Smooth muscle cell (in vitro differentiated cells): ENCODE measurements around the gene GALNT9. TPM values are rescaled to one million over a fixed set of nuclear protein-coding genes. Genes with fewer than 3 reads are reported as not detected.

Source experiments
- DNase-seq: peaks from one replicate; lab custom pipeline; 2025; ENCODE audit not compliant: unreplicated experiment; lab: John Stamatoyannopoulos, UW
- H2AFZ ChIP-seq: fragments of 200-600 bp; sonication (generic); 2 replicates; pipeline ENCODE4 v1.6.0; 2016; ENCODE audit warnings: antibody characterized with exemption, low read depth, mild to moderate bottlenecking
- H3F3A ChIP-seq: fragments of 200-600 bp; sonication (generic); 2 replicates; pipeline ENCODE4 v1.6.0; 2017; ENCODE audit warnings: antibody characterized with exemption, low read depth
- H3K27ac ChIP-seq: fragments of 200-600 bp; sonication (generic); 2 replicates; pipeline ENCODE4 v1.5.1; 2016; ENCODE audit warnings: low read depth, mild to moderate bottlenecking
- H3K27me3 ChIP-seq: fragments of 200-600 bp; sonication (generic); 2 replicates; pipeline ENCODE4 v1.6.1; 2016; ENCODE audit warnings: low read depth, mild to moderate bottlenecking
- H3K36me3 ChIP-seq: fragments of 200-600 bp; sonication (generic); 2 replicates; pipeline ENCODE4 v1.5.1; 2016; ENCODE audit warnings: low read depth
- H3K4me1 ChIP-seq: fragments of 200-600 bp; sonication (generic); 2 replicates; pipeline ENCODE4 v1.5.1; 2016; ENCODE audit warnings: low read depth
- H3K4me2 ChIP-seq: fragments of 200-600 bp; sonication (generic); 2 replicates; pipeline ENCODE4 v1.6.0; 2016; ENCODE audit warnings: mild to moderate bottlenecking
- H3K4me3 ChIP-seq: fragments of 200-600 bp; sonication (generic); 2 replicates; pipeline ENCODE4 v1.5.1; 2016; ENCODE audit warnings: mild to moderate bottlenecking
- H3K79me2 ChIP-seq: fragments of 200-600 bp; sonication (generic); 2 replicates; pipeline ENCODE4 v1.6.0; 2016; ENCODE audit warnings: low read depth, mild to moderate bottlenecking
- H3K9ac ChIP-seq: fragments of 200-600 bp; sonication (generic); 2 replicates; pipeline ENCODE4 v1.6.0; 2016; ENCODE audit warnings: low read depth
- H3K9me3 ChIP-seq: fragments of 200-600 bp; sonication (generic); replicated peaks from 2 replicates; pipeline ENCODE4 v1.5.1; 2016; ENCODE audit warnings: low read depth
- H4K20me1 ChIP-seq: fragments of 200-600 bp; sonication (generic); 2 replicates; pipeline ENCODE4 v1.6.0; 2016; ENCODE audit warnings: low read depth
- WGBS: methylation state at CpG from one replicate; pipeline ENCODE4 v1.1.7; 2016; ENCODE audit warnings: low lambda C conversion rate; 5-methylcytosine and 5-hydroxymethylcytosine counted together
- polyA plus RNA-seq: library from polyadenylated mRNA; unstranded; fragments of >200 nt; fragmentation: Nextera tagmentation; extraction: Ambion mirVana; gene quantifications from 2 replicates; pipeline ENCODE4 v1.2.1, GENCODE V29; 2016
- total RNA-seq: library from RNA; depleted of rRNA; stranded (reverse); fragments of >200 nt; gene quantifications from 2 replicates; pipeline ENCODE4 v1.2.3, GENCODE V29; 2014
- TF ChIP-seq, protein P1 (sequence below): fragments of 200-600 bp; sonication (generic); IDR thresholded peaks from 2 replicates; pipeline ENCODE4 v1.5.1; 2017; ENCODE audit warnings: borderline replicate concordance, mild to moderate bottlenecking, antibody characterized with exemption; ENCODE audit not compliant: insufficient read depth, poor library complexity, severe bottlenecking

The GALNT9 gene
- total and polyA plus RNA-seq, 2 experiments from 2014 or later: 1.1 TPM; not detected in 1

DNA sequence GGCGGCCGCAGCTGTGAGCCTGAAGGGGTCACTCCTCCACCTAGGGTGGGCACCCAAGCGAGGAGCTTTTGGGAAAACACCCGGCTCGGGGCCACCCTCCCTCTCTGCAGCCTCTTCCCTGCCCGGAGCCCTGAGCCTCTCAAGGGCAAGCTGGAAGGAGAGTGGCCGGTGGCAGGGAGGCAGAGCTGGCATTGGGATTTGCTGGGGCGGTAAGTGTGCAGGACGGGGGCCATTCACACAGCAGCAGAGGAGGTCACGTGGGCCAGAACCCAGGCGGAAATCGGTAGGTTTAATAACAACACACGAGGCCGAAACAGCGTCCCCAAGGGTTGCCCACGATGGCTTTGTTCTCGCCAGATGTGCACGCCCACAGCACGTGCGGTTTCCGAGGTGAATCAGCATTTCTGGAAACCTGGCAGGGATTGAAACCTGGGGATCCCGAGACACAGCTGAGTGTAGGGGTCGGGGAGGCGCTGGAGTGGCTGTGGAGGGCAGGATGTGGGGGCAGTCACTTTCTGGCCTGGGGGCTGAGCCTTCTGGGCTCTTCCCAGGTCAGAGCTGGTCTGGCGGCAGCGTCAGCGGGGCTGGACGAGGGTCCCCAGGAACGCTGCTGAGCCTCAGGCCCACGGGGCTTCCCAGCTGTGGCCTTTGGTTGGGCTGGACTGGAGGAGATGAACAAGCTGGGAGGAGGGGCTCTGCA is 161.6 kb downstream of the GALNT9 start:
- Histone ChIP-seq H2AFZ (no peak overlapping the region), H3K79me2 (no peaks in the 10 kb centered on the region), H3K9me3 (no peaks in the 10 kb centered on the region), H3K9ac (no peak overlapping the region), H3K4me3 (no peak overlapping the region), H3K36me3 (no peaks in the 10 kb centered on the region), H3K4me1 (no peaks in the 10 kb centered on the region), H3K4me2 (no peak overlapping the region), H3F3A (no peaks in the 10 kb centered on the region), H3K27me3 (peaks cover 12% of the 10 kb centered on the region), H4K20me1 (no peaks in the 10 kb centered on the region), H3K27ac (no peak overlapping the region)
- TF ChIP-seq, protein P1, sequence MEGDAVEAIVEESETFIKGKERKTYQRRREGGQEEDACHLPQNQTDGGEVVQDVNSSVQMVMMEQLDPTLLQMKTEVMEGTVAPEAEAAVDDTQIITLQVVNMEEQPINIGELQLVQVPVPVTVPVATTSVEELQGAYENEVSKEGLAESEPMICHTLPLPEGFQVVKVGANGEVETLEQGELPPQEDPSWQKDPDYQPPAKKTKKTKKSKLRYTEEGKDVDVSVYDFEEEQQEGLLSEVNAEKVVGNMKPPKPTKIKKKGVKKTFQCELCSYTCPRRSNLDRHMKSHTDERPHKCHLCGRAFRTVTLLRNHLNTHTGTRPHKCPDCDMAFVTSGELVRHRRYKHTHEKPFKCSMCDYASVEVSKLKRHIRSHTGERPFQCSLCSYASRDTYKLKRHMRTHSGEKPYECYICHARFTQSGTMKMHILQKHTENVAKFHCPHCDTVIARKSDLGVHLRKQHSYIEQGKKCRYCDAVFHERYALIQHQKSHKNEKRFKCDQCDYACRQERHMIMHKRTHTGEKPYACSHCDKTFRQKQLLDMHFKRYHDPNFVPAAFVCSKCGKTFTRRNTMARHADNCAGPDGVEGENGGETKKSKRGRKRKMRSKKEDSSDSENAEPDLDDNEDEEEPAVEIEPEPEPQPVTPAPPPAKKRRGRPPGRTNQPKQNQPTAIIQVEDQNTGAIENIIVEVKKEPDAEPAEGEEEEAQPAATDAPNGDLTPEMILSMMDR: no peak
- DNase-seq: no peak
- 86% methylated on average over 30 of the region's 30 CpGs for WGBS

DNA sequence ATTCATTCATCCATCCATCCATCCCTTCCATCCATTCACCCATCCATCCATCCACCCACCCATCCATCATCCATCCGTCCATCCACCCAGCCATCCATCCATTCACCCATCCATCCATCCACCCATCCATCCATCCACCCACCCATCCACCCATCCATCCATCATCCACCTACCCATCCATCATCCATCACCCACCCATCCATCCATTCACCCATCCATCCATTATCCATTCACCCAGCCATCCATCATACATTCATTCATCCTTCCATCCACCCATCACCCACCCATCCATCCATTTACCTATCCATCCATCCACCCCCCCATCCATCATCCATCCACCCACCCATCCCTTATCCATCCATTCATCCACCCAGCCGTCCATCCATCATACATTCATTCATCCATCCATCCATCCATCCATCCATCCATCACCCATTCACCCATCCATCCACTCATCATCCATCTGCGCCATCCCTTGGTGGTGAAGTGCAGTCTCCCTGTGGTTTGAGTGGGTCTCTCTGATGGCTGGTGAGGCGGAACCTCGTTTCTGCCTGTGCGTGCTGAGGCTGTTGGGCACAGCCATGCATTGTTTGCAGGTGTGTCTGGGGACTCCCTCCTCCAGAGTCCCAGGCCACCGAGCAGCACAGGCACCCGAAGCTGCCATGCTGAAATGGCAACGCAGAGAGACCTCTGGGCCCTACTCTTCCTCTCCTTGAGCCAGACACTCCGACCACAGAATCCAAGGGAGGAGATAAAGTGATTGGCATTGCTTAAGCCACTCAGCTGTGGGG is 162.4 kb downstream of the GALNT9 start:
- H3K4me3 ChIP-seq: no peak overlapping the region
- WGBS: 94% methylated on average over 10 of the region's 10 CpGs
- H3K36me3 ChIP-seq: no peaks in the 10 kb centered on the region
- H3F3A ChIP-seq: no peaks in the 10 kb centered on the region
- TF ChIP-seq, protein P1: no peak
- H3K27me3 ChIP-seq: peaks cover 12% of the 10 kb centered on the region
- no peak overlapping the region for H3K9ac ChIP-seq
- no peak overlapping the region for H3K27ac ChIP-seq
- no peak overlapping the region for H3K4me2 ChIP-seq
- H3K9me3 ChIP-seq: no peaks in the 10 kb centered on the region
- H4K20me1 ChIP-seq: no peaks in the 10 kb centered on the region
- no peak for DNase-seq
- no peaks in the 10 kb centered on the region for H3K4me1 ChIP-seq
- no peak overlapping the region for H2AFZ ChIP-seq
- no peaks in the 10 kb centered on the region for H3K79me2 ChIP-seq

DNA sequence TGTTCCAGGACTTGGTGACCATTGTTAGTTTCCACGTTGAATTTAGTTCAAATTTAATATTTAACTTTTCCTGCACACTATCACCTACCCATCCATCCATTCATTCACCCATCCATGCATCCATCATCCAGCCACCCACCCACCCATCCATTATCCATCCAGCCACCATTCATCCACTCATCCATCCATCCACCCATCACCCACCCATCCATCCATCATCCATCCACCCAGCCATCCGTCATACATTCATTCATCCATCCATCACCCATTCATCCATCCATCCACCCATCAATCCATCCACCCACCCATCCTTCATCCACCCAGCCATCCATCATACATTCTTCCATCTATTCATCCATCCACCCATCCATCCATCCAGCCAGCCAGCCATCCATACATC is 163.3 kb downstream of the GALNT9 start:
- Histone ChIP-seq H2AFZ (no peak overlapping the region), H4K20me1 (no peaks in the 10 kb centered on the region), H3K36me3 (no peaks in the 10 kb centered on the region), H3K79me2 (no peaks in the 10 kb centered on the region), H3F3A (no peaks in the 10 kb centered on the region), H3K27me3 (peaks cover 6% of the 10 kb centered on the region), H3K9ac (no peak overlapping the region), H3K4me2 (no peak overlapping the region), H3K4me3 (no peak overlapping the region), H3K27ac (no peak overlapping the region), H3K4me1 (no peaks in the 10 kb centered on the region), H3K9me3 (no peaks in the 10 kb centered on the region)
- DNase-seq: no peak
- TF ChIP-seq, protein P1: no peak
- WGBS: 94% methylated on average over 2 of the region's 2 CpGs
